Activated CD8-positive, alpha-beta memory T cell treated with anti-CD3 and anti-CD28 coated beads for 4 hours (primary cell): ENCODE results near the gene PSEN2.

Experiments
- DNase-seq, 2 donors: peaks; one replicate each; pipeline ENCODE4 v3.0.0-alpha.2; 2020; ENCODE audit warnings: low read depth in 2 of 2

PSEN2 gene

GRCh38 chr1:226864311-226864710, 6.1 kb upstream of the PSEN2 start:
- no peak for DNase-seq

DNA sequence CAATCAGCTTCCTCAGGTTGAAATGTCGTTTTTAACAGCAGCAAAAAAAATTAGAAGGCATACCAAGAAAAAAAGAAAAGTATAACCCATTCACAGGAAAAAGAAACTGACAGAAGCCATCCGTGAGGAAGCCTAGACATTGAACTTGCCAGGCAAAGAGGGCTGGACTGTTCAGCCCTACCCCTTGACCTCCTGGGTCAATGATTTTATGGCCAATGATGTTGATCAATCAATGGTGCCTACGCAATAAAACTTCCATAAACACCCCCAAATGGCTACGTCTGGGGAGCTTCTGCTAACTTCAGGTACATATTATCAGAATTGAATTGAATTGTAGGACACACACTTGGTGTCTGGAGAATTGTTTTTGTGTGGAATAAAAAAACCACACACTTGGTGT, 4.8 kb upstream of the PSEN2 start:
- no peak for DNase-seq

GRCh38 chr1:226867461-226868054, 2.9 kb upstream of the PSEN2 start:
- no peak for DNase-seq

DNA sequence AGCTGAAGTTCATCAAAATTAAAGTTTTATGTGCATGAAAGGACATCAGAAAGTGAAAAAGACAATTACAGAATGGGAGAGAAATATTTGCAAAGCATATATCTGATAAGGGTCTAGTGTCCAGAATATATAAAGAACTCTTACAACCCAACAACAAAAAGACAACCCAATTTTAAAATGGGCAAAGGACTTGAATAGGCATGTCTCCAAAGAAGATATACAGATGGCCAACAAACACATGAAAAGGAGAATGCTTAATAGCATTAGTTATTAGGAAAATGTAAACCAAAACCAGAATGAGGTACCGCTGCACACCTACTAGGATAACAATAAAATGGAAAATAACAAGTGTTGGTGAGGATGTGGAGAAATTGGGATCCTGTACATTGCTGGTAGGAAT, 1.7 kb upstream of the PSEN2 start:
- DNase-seq, result no peak

DNA sequence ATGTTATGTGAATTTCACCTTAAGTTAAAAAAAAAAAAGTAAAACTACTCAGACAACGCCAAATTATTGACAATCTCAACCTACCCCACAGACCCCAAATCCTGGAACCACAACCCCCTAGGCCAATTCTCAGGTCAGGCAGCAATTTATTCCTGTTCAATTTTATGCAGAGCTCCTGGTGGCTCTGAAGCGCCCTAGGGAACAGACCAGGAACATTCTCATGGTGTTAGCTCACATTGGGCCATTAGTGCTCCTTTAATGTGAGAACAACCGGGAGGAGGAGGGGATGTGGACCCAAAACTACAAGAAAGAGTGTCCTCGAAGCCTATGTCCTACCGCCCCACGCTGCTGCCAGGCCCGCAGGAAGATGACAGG, 403 bp upstream of the PSEN2 start:
- DNase-seq, result no peak

- no peak for DNase-seq
Measured at GRCh38 chr1:226871636-226872327, 1.4 kb downstream of the PSEN2 start.

DNA sequence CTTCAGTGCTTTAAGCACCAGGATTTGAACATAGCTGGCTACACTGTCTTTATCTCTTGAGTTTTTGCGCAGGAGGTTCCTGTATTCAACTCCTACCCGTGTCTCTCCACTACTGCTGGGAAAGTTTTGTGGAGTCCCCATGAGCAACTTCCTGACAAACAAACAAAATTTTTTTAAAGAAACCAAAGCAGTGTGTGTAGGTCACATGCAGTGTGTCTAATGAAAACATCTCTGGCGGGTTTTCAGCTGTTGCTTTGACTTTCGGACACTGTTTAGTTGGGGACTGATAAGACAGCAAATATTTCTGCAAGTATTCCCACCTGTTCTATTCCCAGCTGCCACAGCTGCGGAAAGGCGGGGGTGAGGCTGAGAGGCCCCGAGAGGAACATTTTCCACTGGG, 2.0 kb downstream of the PSEN2 start:
- no peak for DNase-seq

DNA sequence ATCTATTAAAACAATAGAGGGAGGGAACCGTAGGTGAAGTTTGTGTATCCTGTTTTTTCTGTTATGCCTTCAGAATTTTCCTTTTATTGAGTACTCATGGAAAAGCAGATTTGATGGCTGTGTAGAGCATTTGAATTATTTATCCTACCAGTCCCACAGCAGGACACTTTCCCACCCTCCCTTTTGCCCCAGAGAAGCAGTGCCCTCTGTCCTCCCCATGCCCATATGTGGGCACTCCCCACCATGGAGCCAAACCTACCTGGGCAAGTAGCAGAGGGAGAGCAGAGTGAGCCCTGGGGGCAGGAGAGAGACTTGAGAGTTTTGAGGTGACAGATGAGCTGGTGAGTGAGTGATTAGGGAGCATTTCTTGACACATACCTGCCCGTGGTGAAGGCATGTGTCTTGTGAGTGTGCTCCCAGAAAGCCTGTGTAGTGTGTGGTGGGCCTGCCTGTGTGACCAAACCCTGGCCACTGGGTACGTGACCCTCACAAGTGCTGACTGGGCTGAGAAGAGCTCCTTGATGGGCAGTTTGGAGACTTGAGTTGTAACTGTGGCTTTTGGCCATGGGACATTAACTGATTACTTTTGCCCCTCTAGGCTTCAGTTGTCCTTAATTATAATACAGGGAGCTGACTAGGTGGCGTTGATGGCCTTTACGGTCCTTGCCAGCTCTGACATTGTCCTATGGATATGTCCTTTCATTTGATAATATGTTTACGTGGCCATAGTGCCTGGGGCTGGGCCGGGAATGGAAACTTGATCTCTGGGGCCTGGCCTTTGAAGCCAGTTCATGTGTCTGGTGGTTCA, 3.6 kb downstream of the PSEN2 start:
- DNase-seq, result no peak

DNA sequence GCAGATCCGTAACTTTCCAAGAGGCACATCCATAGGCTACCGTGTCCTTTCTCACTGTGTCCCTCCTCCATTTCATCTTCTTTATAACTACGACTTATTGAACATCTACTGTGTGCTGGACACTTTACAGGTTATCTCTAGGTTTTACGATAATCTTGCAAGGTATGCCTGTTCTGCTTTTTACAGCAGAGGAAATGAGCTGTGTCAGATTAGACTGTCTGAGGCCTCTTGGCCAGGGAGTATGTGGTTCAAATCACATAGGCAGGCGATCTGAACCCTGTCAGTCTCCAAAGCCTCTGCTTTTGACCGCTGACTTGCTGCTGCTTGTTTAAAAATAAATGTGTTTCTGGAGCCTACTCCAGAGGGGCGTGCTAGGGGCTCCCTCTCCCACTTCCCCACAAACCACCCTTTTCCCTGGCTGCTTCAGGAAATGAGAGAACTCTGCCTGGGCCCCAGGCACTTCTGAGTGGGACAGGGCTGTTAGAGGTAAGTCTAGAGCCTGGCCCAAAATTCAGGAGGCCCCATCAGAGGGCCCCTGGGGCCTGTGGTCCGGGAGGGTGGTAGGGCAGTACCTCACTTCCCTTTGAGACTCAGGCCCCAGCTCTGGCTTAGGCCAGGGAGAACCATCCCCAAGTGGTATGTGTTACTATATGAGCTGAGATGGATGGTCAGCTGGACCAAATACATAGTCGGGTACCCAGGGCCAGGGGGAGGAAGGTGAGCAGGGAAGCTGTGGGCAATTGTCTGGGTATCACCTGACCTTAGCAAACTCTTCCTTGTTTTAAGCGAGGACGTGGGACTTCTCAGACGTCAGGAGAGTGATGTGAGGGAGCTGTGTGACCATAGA, 4.4 kb downstream of the PSEN2 start:
- no peak for DNase-seq

- DNase-seq, result no peak
Measured at GRCh38 chr1:226875641-226876295, 5.4 kb downstream of the PSEN2 start.

DNA sequence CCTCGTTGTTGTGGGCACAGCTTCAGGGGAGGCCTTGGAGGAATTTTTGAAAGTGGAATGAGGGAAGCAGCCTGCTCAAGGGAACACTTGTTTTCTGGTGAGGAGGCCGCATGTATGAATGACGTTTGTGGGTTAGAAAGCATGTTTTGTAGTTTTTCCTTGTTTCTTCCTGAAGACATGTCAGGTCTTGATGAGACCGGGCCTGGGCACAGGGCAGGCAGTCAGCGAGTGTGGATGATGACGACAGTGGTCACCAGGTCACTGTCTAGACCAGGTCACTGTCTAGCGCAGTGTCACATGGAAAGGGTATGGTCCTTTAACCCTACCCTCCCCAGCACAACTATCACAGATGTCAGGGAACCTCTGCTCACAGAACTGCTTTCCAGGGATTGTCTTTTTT, 7.3 kb downstream of the PSEN2 start:
- no peak for DNase-seq

DNA sequence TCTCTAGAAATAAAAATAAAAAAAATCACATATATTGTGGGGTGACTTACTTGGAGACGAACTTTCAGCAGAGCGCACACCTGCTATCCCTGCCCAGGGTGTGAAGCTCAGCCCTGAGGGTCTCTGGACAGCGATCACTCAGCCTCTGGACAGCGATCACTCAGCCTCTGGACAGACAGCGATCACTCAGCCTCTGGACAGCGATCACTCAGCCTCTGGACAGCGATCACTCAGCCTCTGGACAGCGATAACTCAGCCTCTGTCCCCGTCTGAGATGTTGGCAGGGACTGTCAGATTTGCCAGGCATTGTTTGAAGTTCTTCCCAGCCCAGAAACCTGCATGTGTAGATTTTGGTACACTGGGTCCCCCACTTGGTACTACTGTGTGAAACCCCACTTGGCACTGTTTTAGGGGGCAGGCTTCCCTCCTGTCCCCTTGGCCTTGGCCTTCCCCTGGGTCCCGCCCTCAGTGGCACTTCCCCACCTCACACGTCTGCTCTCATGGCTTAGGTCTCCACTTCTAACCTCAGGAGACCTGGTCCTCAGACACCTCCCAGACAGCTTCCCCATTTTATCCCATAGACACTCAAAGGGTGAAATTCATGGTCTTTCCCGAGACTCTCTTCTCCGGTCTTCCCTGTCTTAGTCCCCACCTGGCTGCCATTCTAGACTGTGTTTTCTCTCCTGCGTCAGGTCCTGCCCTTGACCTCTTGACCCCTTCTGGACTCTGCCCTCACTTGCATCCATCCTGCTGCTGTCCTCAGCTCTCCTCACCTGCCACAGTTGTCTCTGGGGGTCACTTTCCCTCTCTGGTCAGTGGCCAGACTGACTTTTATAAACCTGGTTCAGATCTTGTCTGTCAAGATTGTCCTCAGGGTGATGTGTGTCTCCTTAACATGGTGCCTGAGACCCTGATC, 10.2 kb downstream of the PSEN2 start:
- no peak for DNase-seq

GRCh38 chr1:226881515-226882185, 11.2 kb downstream of the PSEN2 start:
- no peak for DNase-seq

- DNase-seq, result no peak
Measured at GRCh38 chr1:226882187-226882586, 11.8 kb downstream of the PSEN2 start.

GRCh38 chr1:226882631-226883409, 12.4 kb downstream of the PSEN2 start:
- no peak for DNase-seq

- no peak for DNase-seq
Measured at GRCh38 chr1:226883630-226884029, 13.2 kb downstream of the PSEN2 start.

DNA sequence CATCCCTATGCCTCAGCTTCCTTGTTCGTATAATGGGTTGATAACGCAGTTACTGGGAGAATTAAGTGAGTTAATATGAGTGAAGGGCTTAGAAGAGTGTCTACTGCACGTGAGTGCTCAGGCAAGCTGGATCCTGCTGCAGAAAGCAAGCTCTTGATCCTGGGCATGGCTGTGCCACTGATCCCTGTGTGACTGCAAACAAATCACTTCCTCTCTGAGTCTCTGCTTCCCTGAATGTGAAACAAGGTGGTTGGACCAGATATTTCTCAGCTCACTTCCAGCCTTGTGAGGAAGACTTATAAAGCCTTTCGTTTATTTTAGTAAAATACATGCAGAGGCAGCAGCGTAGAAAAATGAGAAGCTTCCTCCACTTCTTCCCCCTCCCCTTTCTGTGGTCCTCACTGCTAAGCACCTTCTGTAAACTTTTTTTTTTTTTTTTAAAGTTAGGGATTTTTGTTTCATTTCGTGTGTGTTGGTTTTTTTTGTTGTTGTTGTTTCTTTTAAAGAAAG, 13.8 kb downstream of the PSEN2 start:
- DNase-seq, result no peak

DNA sequence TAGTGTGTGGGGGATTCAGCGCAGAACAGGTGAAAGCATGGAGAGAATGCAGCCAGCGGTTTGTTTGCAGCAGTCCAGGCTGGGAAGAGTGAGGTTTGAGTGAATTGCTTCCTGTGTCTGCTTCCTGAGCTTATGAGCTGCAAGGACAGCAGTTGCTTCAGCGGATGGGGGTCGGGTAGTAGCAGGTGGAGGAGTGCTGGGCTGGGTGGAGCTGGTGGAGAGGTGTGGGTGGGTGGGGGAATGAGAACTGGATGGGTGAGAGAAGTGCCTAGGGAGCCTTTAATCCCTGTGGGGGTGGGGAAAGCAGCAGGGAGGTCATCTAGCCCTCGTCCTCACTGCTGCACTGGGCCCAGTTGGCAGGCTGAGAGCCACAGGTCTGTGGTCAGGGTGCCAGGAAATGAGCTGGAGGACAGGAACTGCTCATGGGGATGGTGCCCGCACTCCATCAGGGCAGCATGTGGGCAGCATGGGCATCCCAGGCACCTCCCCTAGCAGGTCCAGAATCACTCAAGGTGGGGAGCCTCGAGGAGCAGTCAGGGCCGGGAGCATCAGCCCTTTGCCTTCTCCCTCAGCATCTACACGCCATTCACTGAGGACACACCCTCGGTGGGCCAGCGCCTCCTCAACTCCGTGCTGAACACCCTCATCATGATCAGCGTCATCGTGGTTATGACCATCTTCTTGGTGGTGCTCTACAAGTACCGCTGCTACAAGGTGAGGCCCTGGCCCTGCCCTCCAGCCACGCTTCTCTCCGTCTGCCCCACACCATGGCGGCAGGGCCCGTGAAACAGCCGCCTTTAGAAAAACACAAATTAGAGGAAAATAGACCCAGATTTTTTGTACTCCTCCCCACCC, 14.8 kb downstream of the PSEN2 start:
- DNase-seq, result no peak
